Progenitor cell of endocrine pancreas (in vitro differentiated cells): ENCODE results near the gene LGALS12. TPM values are rescaled to one million over a fixed set of nuclear protein-coding genes. Genes with fewer than 3 reads are reported as not detected.

Experiments used
- DNase-seq: peaks from one replicate; pipeline ENCODE4 v3.0.0; 2021; ENCODE audit warnings: low spot score; ENCODE audit not compliant: unreplicated experiment
- H3K27ac Mint-ChIP-seq: 2 replicates; pipeline ENCODE4 v1.8.0; 2021; ENCODE audit warnings: mild to moderate bottlenecking, moderate library complexity, mixed read lengths
- H3K27me3 Mint-ChIP-seq: 2 replicates; pipeline ENCODE4 v1.8.0; 2021; ENCODE audit warnings: mixed read lengths
- H3K36me3 Mint-ChIP-seq: 2 replicates; pipeline ENCODE4 v1.8.0; 2022; ENCODE audit warnings: mixed read lengths; ENCODE audit not compliant: insufficient read depth
- H3K4me1 Mint-ChIP-seq: 2 replicates; pipeline ENCODE4 v1.8.0; 2021; ENCODE audit warnings: low read depth, mixed read lengths
- H3K4me3 Mint-ChIP-seq: 2 replicates; pipeline ENCODE4 v1.8.0; 2021; ENCODE audit warnings: low read depth, mild to moderate bottlenecking, moderate library complexity, mixed read lengths
- H3K9me3 Mint-ChIP-seq: 2 replicates; pipeline ENCODE4 v1.8.0; 2021; ENCODE audit warnings: low read depth, mixed read lengths
- CTCF ChIP-seq: fragments of 200-600 bp; sonication (generic); IDR thresholded peaks from one replicate; pipeline ENCODE4 v1.5.0; 2021; ENCODE audit warnings: antibody characterized with exemption, mild to moderate bottlenecking; ENCODE audit not compliant: unreplicated experiment
- total RNA-seq: library from RNA; stranded (reverse); gene quantifications from 2 replicates; pipeline ENCODE4 v1.2.1, GENCODE V29; 2021

The LGALS12 gene
- total RNA-seq, 1 donor from 2014 or later, result 2.3 TPM

- Mint-ChIP-seq H3K4me1 (peaks cover 40% of the 10 kb centered on the region), H3K4me3 (no peak overlapping the region), H3K27me3 (no peaks in the 10 kb centered on the region), H3K27ac (no peak overlapping the region), H3K9me3 (peaks cover 11% of the 10 kb centered on the region), H3K36me3 (peaks cover 11% of the 10 kb centered on the region)
- no peak for DNase-seq
- no peak for TF ChIP-seq CTCF
Measured at GRCh38 chr11:63503492-63503891, 2.4 kb upstream of the LGALS12 start.

DNA sequence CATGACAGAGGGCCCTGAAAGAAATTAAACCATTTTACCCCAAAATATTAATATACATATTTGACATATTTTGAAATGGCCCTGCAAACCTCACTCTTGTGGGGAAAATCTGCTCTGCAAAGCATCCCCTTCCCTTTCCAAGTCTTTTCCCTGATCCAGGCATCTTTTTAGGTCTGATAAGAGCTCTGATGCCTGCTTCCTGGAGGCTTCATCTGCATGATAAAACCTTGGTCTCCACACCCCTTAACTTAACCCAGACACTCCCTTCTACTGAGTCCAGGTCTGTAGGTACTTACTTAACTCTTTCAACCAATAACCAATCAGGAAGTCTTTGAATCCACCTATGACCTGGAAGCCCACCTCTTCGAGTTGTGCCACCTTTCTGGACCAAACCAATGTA lies 1.8 kb upstream of the LGALS12 start:
- H3K27me3 Mint-ChIP-seq, result no peaks in the 10 kb centered on the region
- no peak for DNase-seq

DNA sequence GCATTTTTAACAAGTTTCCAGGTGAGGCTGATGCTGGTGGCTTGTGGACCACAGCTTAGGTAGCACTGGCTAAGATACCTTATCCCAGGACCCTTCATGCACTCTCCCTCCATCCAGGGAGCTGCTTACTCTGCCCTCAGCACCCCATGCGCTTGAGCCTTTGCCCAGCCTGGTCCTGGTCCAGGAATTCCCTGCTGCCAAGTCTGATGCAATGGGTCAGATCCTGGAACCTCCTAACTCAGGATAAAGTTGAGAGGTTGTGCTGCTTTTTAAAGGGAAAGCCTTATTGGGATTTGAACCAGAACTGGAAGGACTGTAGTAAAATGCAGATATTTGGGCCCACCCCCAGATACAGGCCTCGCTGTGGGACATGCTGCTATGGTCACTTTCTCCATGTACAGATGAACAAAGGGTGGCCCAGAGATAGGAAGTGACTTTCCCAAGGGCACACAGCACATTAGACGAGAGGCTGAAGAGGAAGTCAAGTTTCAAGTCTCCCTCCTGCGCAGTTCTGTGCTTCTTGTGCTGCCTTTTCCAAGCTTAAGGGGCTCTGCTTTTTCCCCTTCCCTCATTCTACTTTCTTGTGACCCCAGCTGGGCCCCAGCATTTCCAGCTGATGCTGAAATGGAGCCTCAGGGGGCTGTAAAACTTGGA lies 824 bp upstream of the LGALS12 start:
- TF ChIP-seq CTCF, result no peak
- Mint-ChIP-seq H3K9me3 (peaks cover 7% of the 10 kb centered on the region), H3K36me3 (peaks cover 10% of the 10 kb centered on the region), H3K4me3 (no peak overlapping the region), H3K27me3 (no peaks in the 10 kb centered on the region), H3K4me1 (peaks cover 40% of the 10 kb centered on the region), H3K27ac (peak overlapping the region; percentile 52)
- no peak for DNase-seq

More for the DNA sequence above, 1.8 kb upstream of the LGALS12 start:
- H3K4me1 Mint-ChIP-seq, result peaks cover 40% of the 10 kb centered on the region
- no peak overlapping the region for H3K27ac Mint-ChIP-seq
- peaks cover 7% of the 10 kb centered on the region for H3K9me3 Mint-ChIP-seq
- no peak overlapping the region for H3K4me3 Mint-ChIP-seq
- H3K36me3 Mint-ChIP-seq, result peaks cover 11% of the 10 kb centered on the region
- no peak for TF ChIP-seq CTCF

GRCh38 chr11:63506876-63507275 lies 992 bp downstream of the LGALS12 start:
- Mint-ChIP-seq H3K27me3 (no peaks in the 10 kb centered on the region), H3K9me3 (no peaks in the 10 kb centered on the region), H3K36me3 (peaks cover 2% of the 10 kb centered on the region), H3K4me3 (no peak overlapping the region), H3K27ac (peak overlapping the region; percentile 79), H3K4me1 (peaks cover 40% of the 10 kb centered on the region)
- TF ChIP-seq CTCF, result no peak
- no peak for DNase-seq

GRCh38 chr11:63507511-63507910 lies 1.6 kb downstream of the LGALS12 start:
- Mint-ChIP-seq H3K36me3 (peaks cover 2% of the 10 kb centered on the region), H3K4me3 (no peak overlapping the region), H3K27ac (no peak overlapping the region), H3K9me3 (no peaks in the 10 kb centered on the region), H3K4me1 (peaks cover 34% of the 10 kb centered on the region), H3K27me3 (no peaks in the 10 kb centered on the region)
- no peak for DNase-seq
- no peak for TF ChIP-seq CTCF
